GM12801 (cell line): ENCODE data around the gene SUSD4.

Source experiments
- TF ChIP-seq, protein P1 (sequence below): IDR thresholded peaks from one replicate; pipeline ENCODE4 v1.5.1; 2011; ENCODE audit warnings: control low read depth; ENCODE audit not compliant: insufficient read length; ENCODE audit errors: extremely low read depth

SUSD4 gene

DNA sequence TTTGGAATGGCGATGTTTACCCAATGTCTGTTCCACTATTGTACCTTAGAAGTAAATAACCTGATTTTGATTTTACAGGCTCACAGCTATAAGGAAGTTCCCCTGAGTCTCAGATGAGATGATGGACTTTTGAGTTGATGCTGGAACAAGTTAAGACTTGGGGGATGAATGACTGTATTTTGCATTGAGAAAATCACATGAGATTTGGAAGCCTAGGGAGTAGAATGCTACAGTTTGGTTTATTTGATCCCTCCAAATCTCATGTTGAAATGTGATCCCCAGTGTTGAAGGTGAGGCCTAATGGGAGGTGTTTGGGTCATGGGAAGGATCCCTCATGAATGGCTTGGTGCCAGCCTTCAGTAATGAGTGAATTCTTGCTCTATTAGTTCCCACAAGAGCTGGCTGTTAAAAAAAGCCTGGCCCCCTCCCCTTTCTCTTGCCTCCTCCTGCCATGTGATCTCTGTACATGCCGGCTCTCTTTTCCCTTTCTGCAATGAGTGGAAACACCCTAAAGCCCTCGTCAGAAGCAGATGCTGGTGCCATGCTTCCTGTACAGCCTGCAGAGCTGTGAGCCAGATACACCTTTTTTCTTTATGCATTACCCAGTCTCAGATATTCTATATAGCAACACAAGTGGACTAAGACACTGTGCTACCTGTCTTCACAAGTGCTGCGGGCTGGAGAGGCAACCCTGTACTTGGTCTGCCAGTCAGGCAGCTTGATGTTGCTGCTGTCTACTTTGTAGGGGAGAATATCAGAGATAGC lies 143.9 kb downstream of the SUSD4 start:
- TF ChIP-seq, protein P1, sequence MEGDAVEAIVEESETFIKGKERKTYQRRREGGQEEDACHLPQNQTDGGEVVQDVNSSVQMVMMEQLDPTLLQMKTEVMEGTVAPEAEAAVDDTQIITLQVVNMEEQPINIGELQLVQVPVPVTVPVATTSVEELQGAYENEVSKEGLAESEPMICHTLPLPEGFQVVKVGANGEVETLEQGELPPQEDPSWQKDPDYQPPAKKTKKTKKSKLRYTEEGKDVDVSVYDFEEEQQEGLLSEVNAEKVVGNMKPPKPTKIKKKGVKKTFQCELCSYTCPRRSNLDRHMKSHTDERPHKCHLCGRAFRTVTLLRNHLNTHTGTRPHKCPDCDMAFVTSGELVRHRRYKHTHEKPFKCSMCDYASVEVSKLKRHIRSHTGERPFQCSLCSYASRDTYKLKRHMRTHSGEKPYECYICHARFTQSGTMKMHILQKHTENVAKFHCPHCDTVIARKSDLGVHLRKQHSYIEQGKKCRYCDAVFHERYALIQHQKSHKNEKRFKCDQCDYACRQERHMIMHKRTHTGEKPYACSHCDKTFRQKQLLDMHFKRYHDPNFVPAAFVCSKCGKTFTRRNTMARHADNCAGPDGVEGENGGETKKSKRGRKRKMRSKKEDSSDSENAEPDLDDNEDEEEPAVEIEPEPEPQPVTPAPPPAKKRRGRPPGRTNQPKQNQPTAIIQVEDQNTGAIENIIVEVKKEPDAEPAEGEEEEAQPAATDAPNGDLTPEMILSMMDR, result no peak

DNA sequence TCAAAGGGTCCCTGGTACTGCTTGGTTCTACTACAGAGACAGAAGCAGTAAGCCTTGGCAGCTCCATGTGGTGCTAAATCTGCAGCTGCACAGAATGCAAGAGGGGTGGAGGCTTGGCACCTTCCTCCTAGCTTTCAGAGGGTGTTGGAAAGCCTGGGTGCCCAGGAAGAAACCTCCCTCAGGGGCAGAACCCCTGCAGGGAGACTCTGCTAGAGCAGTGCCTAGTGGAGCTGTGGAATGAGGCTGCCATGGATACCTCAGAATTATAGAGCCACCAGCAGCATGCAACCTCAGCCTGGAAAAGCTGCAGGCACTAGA lies 144.7 kb downstream of the SUSD4 start:
- TF ChIP-seq, protein P1, result no peak

DNA sequence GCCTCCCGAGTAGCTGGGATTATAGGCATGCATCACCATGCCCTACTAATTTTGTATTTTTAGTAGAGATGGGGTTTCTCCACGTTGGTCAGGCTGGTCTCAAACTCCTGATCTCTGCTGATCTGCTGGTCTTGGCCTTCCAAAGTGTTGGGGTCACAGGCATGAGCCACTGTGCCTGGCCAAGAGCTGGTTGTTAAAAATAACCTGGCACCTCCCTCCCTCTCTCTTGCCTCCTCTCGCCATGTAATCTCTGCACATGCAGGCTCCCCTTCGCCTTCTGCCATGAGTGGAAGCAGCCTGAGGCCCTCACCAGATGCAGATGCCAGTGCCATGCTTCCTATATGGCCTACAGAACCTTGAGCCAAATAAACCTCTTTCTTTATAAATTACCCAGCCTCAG lies 146.2 kb downstream of the SUSD4 start:
- TF ChIP-seq, protein P1, result no peak

DNA sequence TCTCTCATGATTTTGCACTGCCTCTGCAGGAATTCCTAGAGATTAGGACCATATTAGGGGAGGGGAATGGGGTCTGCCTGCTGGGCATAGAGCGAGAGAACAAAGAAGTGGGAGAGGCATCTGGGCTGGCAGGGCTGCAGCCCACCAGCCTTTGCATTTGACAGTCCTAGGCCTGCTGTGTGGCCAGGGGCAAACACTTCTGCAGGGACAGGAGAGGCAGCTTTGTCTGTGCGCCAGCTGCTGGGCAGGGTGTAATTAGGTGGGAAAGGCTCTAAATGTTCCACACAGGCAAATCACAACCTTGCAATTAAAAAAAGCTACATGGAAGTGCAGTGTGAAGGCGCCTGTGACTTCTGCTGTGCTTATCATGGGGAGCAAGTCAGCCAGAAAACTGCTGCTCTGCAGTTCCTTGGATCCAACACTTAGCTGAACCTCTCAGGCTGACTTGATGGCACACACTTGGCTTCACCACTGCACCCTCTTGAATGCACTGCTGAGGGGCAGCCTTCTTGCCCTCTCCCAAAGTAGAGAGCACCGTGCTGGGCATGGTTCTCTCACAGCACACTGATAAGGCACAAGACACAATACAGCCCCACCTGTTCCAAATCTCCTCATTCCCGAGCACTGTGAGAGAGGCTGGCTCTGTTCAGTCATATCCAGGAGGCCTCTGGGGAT lies 147.3 kb downstream of the SUSD4 start:
- TF ChIP-seq, protein P1, result no peak

DNA sequence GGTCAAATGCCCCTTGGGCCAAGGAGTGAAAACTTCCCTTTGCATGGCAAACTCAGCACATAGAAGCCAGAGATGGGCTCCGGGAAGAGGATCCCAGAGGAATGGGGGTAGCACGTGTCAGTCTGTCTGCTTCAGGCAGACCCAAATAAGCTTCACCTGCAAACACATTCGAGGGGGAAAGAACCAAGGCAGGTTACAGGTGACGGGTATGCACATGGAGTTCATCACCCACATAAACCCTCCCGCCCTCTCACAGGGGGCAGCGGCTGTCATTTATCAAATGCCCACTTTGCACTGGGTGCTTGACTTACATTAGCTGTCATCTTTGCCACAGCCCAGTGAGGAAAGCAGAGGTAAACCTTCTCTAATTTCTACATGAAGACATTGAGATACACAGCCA lies 147.9 kb downstream of the SUSD4 start:
- TF ChIP-seq, protein P1, result no peak

DNA sequence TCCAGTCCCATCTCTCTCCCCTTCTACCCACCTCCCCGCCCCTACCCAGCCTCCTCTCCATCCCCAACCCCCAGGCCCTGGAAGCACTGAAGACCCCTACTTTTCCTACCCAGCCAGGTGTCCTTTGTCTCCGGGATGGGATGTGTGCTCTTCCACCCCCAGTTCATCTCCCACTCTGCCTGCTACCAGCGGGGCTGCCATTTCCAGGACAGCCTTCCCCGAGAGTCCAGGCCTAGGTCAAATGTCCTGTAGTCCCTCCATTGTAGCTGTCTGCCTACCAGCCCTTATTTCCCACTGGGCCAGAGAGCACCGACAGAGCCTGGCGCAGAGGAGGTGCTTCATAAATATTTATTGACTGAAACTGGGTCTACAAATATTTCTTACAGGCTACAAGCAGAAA lies 148.9 kb downstream of the SUSD4 start:
- TF ChIP-seq, protein P1, result no peak

DNA sequence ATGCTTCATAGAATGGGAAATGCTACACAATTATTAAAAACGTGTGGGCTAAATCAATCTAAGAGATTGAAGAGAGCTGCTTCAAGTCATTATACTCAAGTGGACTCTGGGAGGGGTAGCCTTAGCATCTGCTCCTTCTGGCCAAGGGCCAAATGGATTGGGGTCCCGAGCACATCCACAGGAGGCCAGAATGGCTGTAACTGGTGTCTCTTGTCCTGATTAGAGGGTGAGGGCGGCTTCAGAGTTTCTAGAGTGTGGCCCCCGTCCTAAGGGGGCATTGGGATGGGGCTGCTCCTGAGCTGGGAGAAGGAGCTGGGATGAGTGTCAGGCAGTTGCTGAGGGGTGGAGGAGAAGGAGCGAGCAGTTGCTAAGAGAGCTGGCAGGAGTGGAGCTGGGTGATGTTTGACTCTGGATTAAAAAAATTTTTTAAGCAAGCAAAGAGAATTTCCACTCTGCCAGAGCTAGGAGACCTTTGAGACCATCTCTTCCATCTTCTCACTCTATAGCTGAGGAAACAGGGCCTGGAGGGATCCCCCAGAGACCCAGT lies 149.6 kb downstream of the SUSD4 start:
- TF ChIP-seq, protein P1, result no peak
